Measurements from ENCODE around the gene PTBP1.
A peak's percentile ranks its signal among the peaks of the same experiment; 100 is the strongest.

Gene PTBP1

GRCh38 chr19:768424-768823, 28.8 kb upstream of the PTBP1 start:
- no peaks in the 10 kb centered on the region for H3K27me3 Mint-ChIP-seq (ENCODE audit: low read depth)
- TF ChIP-seq, protein P1, sequence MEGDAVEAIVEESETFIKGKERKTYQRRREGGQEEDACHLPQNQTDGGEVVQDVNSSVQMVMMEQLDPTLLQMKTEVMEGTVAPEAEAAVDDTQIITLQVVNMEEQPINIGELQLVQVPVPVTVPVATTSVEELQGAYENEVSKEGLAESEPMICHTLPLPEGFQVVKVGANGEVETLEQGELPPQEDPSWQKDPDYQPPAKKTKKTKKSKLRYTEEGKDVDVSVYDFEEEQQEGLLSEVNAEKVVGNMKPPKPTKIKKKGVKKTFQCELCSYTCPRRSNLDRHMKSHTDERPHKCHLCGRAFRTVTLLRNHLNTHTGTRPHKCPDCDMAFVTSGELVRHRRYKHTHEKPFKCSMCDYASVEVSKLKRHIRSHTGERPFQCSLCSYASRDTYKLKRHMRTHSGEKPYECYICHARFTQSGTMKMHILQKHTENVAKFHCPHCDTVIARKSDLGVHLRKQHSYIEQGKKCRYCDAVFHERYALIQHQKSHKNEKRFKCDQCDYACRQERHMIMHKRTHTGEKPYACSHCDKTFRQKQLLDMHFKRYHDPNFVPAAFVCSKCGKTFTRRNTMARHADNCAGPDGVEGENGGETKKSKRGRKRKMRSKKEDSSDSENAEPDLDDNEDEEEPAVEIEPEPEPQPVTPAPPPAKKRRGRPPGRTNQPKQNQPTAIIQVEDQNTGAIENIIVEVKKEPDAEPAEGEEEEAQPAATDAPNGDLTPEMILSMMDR (IDR thresholded peaks at IDR 0.05; ENCODE audit: unreplicated experiment in 3 of 3) = no peak
- peaks cover 6% of the 10 kb centered on the region for H3K4me1 Mint-ChIP-seq
- no peaks in the 10 kb centered on the region for H3K9me3 Mint-ChIP-seq
- peak overlapping the region in 1 of 3 experiments; percentile 17 for H3K4me3 Mint-ChIP-seq
- no peaks in the 10 kb centered on the region for H3K36me3 Mint-ChIP-seq (ENCODE audit: low read depth)
- H3K27ac Mint-ChIP-seq = peak overlapping the region; percentile 91 to 96 (median 91)

DNA sequence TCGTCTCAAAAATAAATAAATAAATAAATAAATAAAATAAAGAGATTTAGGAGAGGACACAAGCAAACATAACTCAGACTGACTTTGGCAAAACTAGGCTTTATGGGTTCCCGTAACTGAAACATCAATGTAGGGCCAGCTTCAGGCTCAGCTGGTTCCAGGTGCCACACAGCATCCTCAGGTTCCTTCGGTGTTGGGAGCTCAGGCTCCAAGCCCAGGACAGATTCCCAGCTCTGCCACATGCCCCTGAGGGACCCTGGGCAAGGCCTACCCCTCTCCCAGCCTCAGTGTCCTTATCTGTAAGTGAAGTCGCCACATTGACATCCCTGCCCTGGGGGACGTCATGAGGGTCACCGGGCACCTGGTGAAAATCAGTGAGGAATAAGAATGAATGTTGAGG, 27.6 kb upstream of the PTBP1 start:
- Mint-ChIP-seq H3K27ac (no peak overlapping the region), H3K9me3 (no peaks in the 10 kb centered on the region), H3K27me3 (ENCODE audit: low read depth) (no peaks in the 10 kb centered on the region), H3K36me3 (ENCODE audit: low read depth) (no peaks in the 10 kb centered on the region), H3K4me3 (no peak overlapping the region), H3K4me1 (peaks cover 6% of the 10 kb centered on the region)
- TF ChIP-seq, protein P1 (IDR thresholded peaks at IDR 0.05; ENCODE audit: unreplicated experiment in 3 of 3) = no peak

- Mint-ChIP-seq H3K9me3 (no peaks in the 10 kb centered on the region), H3K4me1 (peaks cover 6% of the 10 kb centered on the region), H3K27me3 (ENCODE audit: low read depth) (no peaks in the 10 kb centered on the region), H3K27ac (no peak overlapping the region), H3K4me3 (no peak overlapping the region), H3K36me3 (ENCODE audit: low read depth) (no peaks in the 10 kb centered on the region)
- TF ChIP-seq, protein P1 (IDR thresholded peaks at IDR 0.05; ENCODE audit: unreplicated experiment in 3 of 3) = peak in 2 of 3 experiments; percentile 37 to 52
Observed at GRCh38 chr19:771332-771785, 25.9 kb upstream of the PTBP1 start.

DNA sequence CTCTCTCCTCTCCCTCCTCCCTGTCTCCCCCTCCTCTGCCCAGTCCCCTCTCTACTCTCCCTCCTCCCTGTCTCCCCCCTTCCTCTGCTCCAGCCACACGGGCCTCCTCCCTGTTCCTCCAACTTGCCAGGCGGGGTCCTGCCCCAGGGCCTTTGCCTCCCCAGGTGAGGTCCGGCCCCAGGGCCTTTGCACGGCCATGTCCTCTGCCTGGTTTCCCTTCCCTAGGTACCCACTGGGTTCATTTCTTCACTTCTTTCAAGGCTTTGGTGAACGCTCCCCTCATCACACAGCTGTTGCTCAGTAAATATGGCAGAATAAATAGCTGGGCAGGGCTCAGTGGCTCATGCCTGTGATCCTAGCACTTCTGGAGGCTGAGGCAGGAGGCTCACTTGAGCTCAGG, 25.2 kb upstream of the PTBP1 start:
- Mint-ChIP-seq H3K27me3 (ENCODE audit: low read depth) (no peaks in the 10 kb centered on the region), H3K4me1 (peaks cover 6% of the 10 kb centered on the region), H3K27ac (no peak overlapping the region), H3K4me3 (no peak overlapping the region), H3K36me3 (ENCODE audit: low read depth) (no peaks in the 10 kb centered on the region), H3K9me3 (no peaks in the 10 kb centered on the region)
- TF ChIP-seq, protein P1 (IDR thresholded peaks at IDR 0.05; ENCODE audit: unreplicated experiment in 3 of 3) = no peak

- H3K27ac Mint-ChIP-seq = no peak overlapping the region
- no peaks in the 10 kb centered on the region for H3K9me3 Mint-ChIP-seq
- no peaks in the 10 kb centered on the region for H3K27me3 Mint-ChIP-seq (ENCODE audit: low read depth)
- no peaks in the 10 kb centered on the region for H3K36me3 Mint-ChIP-seq (ENCODE audit: low read depth)
- peaks cover 6% of the 10 kb centered on the region for H3K4me1 Mint-ChIP-seq
- no peak overlapping the region for H3K4me3 Mint-ChIP-seq
- TF ChIP-seq, protein P1 (IDR thresholded peaks at IDR 0.05; ENCODE audit: unreplicated experiment in 3 of 3) = no peak
Observed at GRCh38 chr19:772730-773436, 24.4 kb upstream of the PTBP1 start.

DNA sequence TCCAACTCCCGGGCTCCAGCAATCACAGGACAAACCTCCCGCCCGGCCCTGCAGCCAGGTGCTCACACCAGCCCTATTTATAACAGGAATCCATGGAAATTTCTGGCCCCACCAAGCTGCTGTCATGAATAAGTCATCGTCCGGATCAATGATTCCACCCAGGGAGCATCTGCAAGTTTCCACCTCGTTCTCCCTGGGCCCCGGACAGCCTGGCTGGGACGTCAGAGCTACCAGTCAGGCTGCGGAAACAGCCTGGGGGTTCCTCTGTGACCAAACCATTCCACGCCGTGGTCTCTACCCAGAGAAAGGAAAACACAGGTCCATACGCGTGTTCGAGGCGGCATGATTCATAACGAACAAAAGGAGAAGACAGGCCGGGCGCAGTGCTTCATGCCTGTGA, 20.7 kb upstream of the PTBP1 start:
- peak overlapping the region in 1 of 3 experiments; percentile 48 for H3K27ac Mint-ChIP-seq
- H3K27me3 Mint-ChIP-seq (ENCODE audit: low read depth) = peaks cover 11% of the 10 kb centered on the region
- H3K36me3 Mint-ChIP-seq (ENCODE audit: low read depth) = no peaks in the 10 kb centered on the region
- H3K4me3 Mint-ChIP-seq = no peak overlapping the region
- peaks cover 5% of the 10 kb centered on the region for H3K4me1 Mint-ChIP-seq
- H3K9me3 Mint-ChIP-seq = no peaks in the 10 kb centered on the region
- TF ChIP-seq, protein P1 (IDR thresholded peaks at IDR 0.05; ENCODE audit: unreplicated experiment in 3 of 3) = no peak

All from nephron (organoid).